Suprapubic skin (tissue), 3 donors: ENCODE measurements around the gene ADAMTS15.

Experiments used
- EP300 ChIP-seq: sonication (generic); formaldehyde crosslinking; IDR thresholded peaks from one replicate; pipeline ENCODE4 v1.6.1; 2017; ENCODE audit warnings: antibody characterized with exemption
- POLR2A ChIP-seq, 2 donors: fragments of 450-650 bp; IDR thresholded peaks; one replicate each; pipeline ENCODE4 v1.6.1; 2017; ENCODE audit warnings: antibody characterized with exemption in 2 of 2, mild to moderate bottlenecking in 2 of 2, moderate library complexity in 2 of 2
- TF ChIP-seq, protein P1 (sequence below), 2 donors: fragments of 200-600 bp in 1 of 2; fragments of 450-650 bp in 1 of 2; sonication (generic) in 1 of 2; IDR thresholded peaks; one replicate each; pipeline ENCODE4 v1.5.1; 2016 to 2019; ENCODE audit warnings: antibody characterized with exemption in 2 of 2, mild to moderate bottlenecking in 1 of 2, moderate library complexity in 1 of 2

DNA sequence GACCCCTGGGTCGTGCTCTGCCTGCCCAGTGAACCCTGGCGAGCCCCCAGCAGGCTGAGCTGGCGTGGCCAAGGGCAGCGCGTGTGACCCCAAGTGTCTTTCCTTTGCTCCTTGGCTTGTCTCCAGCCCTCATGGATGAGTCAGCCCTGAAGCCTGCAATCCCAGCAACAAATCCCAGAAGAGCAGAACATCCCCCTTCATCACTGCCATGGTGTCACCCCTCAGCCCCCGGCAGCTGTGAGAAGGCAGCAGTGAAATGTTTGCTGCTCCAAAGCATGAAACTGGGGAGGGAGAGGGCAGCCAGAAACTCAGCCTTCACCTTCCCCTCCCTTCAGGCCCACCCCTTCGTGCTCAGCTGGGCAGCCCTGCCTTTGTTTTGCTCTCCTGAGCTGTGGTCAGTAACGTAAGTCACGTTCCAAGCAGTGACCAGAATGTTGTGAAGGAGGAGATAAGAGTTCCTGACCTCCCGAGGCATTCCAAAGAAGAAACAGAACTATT, 29.8 kb downstream of the ADAMTS15 start:
- TF ChIP-seq EP300 = no peak
- TF ChIP-seq, protein P1, sequence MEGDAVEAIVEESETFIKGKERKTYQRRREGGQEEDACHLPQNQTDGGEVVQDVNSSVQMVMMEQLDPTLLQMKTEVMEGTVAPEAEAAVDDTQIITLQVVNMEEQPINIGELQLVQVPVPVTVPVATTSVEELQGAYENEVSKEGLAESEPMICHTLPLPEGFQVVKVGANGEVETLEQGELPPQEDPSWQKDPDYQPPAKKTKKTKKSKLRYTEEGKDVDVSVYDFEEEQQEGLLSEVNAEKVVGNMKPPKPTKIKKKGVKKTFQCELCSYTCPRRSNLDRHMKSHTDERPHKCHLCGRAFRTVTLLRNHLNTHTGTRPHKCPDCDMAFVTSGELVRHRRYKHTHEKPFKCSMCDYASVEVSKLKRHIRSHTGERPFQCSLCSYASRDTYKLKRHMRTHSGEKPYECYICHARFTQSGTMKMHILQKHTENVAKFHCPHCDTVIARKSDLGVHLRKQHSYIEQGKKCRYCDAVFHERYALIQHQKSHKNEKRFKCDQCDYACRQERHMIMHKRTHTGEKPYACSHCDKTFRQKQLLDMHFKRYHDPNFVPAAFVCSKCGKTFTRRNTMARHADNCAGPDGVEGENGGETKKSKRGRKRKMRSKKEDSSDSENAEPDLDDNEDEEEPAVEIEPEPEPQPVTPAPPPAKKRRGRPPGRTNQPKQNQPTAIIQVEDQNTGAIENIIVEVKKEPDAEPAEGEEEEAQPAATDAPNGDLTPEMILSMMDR (IDR thresholded peaks at IDR 0.05) = no peak
- no peak for TF ChIP-seq POLR2A (IDR thresholded peaks at IDR 0.05)
